ENCODE results near the gene CPVL. TPM values are rescaled to one million over a fixed set of nuclear protein-coding genes. Genes with fewer than 3 reads are reported as not detected.

The CPVL gene
- total RNA-seq, 2 experiments from 2014 or later = not detected

- Histone ChIP-seq H3K4me1 (ENCODE audit: insufficient read depth, low read length, poor library complexity, severe bottlenecking) (no peaks in the 10 kb centered on the region), H3K36me3 (ENCODE audit: insufficient read depth, low read length) (no peaks in the 10 kb centered on the region), H3K4me2 (ENCODE audit: low read length) (no peak overlapping the region), H3K4me3 (ENCODE audit: low read depth, low read length, poor library complexity, severe bottlenecking) (no peak overlapping the region), H3K9me2 (ENCODE audit: insufficient read depth, low read length) (no peaks in the 10 kb centered on the region), H2AFZ (ENCODE audit: low read length) (no peak overlapping the region), H3K9me3 (ENCODE audit: low read length) (no peaks in the 10 kb centered on the region), H3K79me2 (ENCODE audit: insufficient read depth, low read depth, low read length) (no peaks in the 10 kb centered on the region), H4K20me1 (ENCODE audit: insufficient read depth, low read length) (no peaks in the 10 kb centered on the region), H3K27ac (ENCODE audit: low read depth, low read length, poor library complexity, severe bottlenecking) (no peak overlapping the region)
- POLR2A ChIA-PET = no interaction called here
- intact Hi-C loops (cut with micrococcal nuclease; ENCODE audit: unreplicated experiment) = no loop called here
- no peak for DNase-seq (ENCODE audit: low spot score)
- no TSS peak for BruUV-seq (replicated peaks)
- TF ChIP-seq CTCF (conservative IDR thresholded peaks at IDR 0.05; ENCODE audit: low read length) (no peak), EZH2phosphoT487 (IDR thresholded peaks at IDR 0.05; ENCODE audit: borderline replicate concordance, low read depth, low read length) (no peak)
- CTCF ChIA-PET (ENCODE audit: unreplicated experiment) = no interaction called here
These were observed 83.1 kb downstream of the CPVL start for GRCh38 chr7:29063236-29063635.

- H3K79me2 ChIP-seq (ENCODE audit: insufficient read depth, low read depth, low read length) = no peaks in the 10 kb centered on the region
- 0 out of 2 replicates have a peak, but pooled peaks cover 4% of the 10 kb centered on the region for H3K9me3 ChIP-seq (ENCODE audit: low read length)
- no peak for DNase-seq (ENCODE audit: low spot score)
- no peaks in the 10 kb centered on the region for H4K20me1 ChIP-seq (ENCODE audit: insufficient read depth, low read length)
- CTCF ChIA-PET (ENCODE audit: unreplicated experiment) = no interaction called here
- TF ChIP-seq EZH2phosphoT487 (IDR thresholded peaks at IDR 0.05; ENCODE audit: borderline replicate concordance, low read depth, low read length) = no peak
- no peak for TF ChIP-seq CTCF (conservative IDR thresholded peaks at IDR 0.05; ENCODE audit: low read length)
- no TSS peak for BruUV-seq (replicated peaks)
- no peak overlapping the region for H3K27ac ChIP-seq (ENCODE audit: low read depth, low read length, poor library complexity, severe bottlenecking)
- H3K4me1 ChIP-seq (ENCODE audit: insufficient read depth, low read length, poor library complexity, severe bottlenecking) = no peaks in the 10 kb centered on the region
- H3K4me2 ChIP-seq (ENCODE audit: low read length) = no peak overlapping the region
- intact Hi-C loops (cut with micrococcal nuclease; ENCODE audit: unreplicated experiment) = no loop called here
- H3K9me2 ChIP-seq (ENCODE audit: insufficient read depth, low read length) = no peaks in the 10 kb centered on the region
- no peak overlapping the region for H3K4me3 ChIP-seq (ENCODE audit: low read depth, low read length, poor library complexity, severe bottlenecking)
- no peaks in the 10 kb centered on the region for H3K36me3 ChIP-seq (ENCODE audit: insufficient read depth, low read length)
- no peak overlapping the region for H2AFZ ChIP-seq (ENCODE audit: low read length)
- POLR2A ChIA-PET = no interaction called here
These were observed 93.0 kb downstream of the CPVL start for GRCh38 chr7:29053105-29053872.

- Histone ChIP-seq H3K4me2 (ENCODE audit: low read length) (no peak overlapping the region), H4K20me1 (ENCODE audit: insufficient read depth, low read length) (no peaks in the 10 kb centered on the region), H3K27ac (ENCODE audit: low read depth, low read length, poor library complexity, severe bottlenecking) (no peak overlapping the region), H3K4me3 (ENCODE audit: low read depth, low read length, poor library complexity, severe bottlenecking) (no peak overlapping the region), H3K4me1 (ENCODE audit: insufficient read depth, low read length, poor library complexity, severe bottlenecking) (no peaks in the 10 kb centered on the region), H3K9me3 (ENCODE audit: low read length) (no peaks in the 10 kb centered on the region), H2AFZ (ENCODE audit: low read length) (no peak overlapping the region), H3K36me3 (ENCODE audit: insufficient read depth, low read length) (no peaks in the 10 kb centered on the region), H3K9me2 (ENCODE audit: insufficient read depth, low read length) (no peaks in the 10 kb centered on the region), H3K79me2 (ENCODE audit: insufficient read depth, low read depth, low read length) (no peaks in the 10 kb centered on the region)
- TF ChIP-seq EZH2phosphoT487 (IDR thresholded peaks at IDR 0.05; ENCODE audit: borderline replicate concordance, low read depth, low read length) (no peak), CTCF (conservative IDR thresholded peaks at IDR 0.05; ENCODE audit: low read length) (no peak)
- DNase-seq (ENCODE audit: low spot score) = no peak
- intact Hi-C loops (cut with micrococcal nuclease; ENCODE audit: unreplicated experiment) = no loop called here
- ChIA-PET CTCF (ENCODE audit: unreplicated experiment) (no interaction called here), POLR2A (no interaction called here)
- no TSS peak for BruUV-seq (replicated peaks)
These were observed 99.4 kb downstream of the CPVL start for GRCh38 chr7:29046978-29047377.
